Mesenchymal stem cell (in vitro differentiated cells and primary cell): ENCODE results near the gene CCDC141.

ENCODE experiments used
- DNase-seq: peaks from one replicate; pipeline ENCODE4 v3.0.0-alpha.2; 2013
- H2AFZ ChIP-seq: one replicate; pipeline ENCODE4 v1.6.1; 2013; ENCODE audit warnings: low read depth, mild to moderate bottlenecking, control low read depth, inconsistent platforms, low read length, moderate library complexity
- H2AK5ac ChIP-seq: 2 replicates; pipeline ENCODE4 v1.6.1; 2013; ENCODE audit warnings: low read length, moderate library complexity, mild to moderate bottlenecking, inconsistent platforms; ENCODE audit not compliant: severe bottlenecking
- H2BK120ac ChIP-seq: one replicate; pipeline ENCODE4 v1.6.1; 2013; ENCODE audit warnings: low read depth, mild to moderate bottlenecking, inconsistent platforms, low read length, moderate library complexity
- H2BK12ac ChIP-seq, 2 experiments: one replicate each; pipeline ENCODE4 v1.6.1; 2013; ENCODE audit warnings: inconsistent platforms in 2 of 2, low read length in 2 of 2, mild to moderate bottlenecking in 2 of 2, moderate library complexity in 2 of 2, control low read depth in 1 of 2
- H2BK15ac ChIP-seq: one replicate; pipeline ENCODE4 v1.6.1; 2013; ENCODE audit warnings: mild to moderate bottlenecking, low read depth, inconsistent platforms; ENCODE audit not compliant: poor library complexity, severe bottlenecking
- H2BK5ac ChIP-seq: 2 replicates; pipeline ENCODE4 v1.6.1; 2013; ENCODE audit warnings: low read depth, mild to moderate bottlenecking, low read length, control low read depth, inconsistent platforms; ENCODE audit not compliant: poor library complexity, severe bottlenecking
- H3K14ac ChIP-seq, 2 experiments: one replicate each; pipeline ENCODE4 v1.6.1; 2013; ENCODE audit warnings: inconsistent platforms in 2 of 2, low read length in 2 of 2, control low read depth in 1 of 2, mild to moderate bottlenecking in 1 of 2, moderate library complexity in 1 of 2
- H3K18ac ChIP-seq, 2 experiments: one replicate each; pipeline ENCODE4 v1.6.1; 2013; ENCODE audit warnings: inconsistent platforms in 2 of 2, low read length in 2 of 2, control low read depth in 1 of 2, low read depth in 1 of 2, mild to moderate bottlenecking in 1 of 2
- H3K23ac ChIP-seq, 2 experiments: one replicate each; pipeline ENCODE4 v1.6.1; 2013; ENCODE audit warnings: inconsistent platforms in 2 of 2, low read length in 2 of 2, mild to moderate bottlenecking in 2 of 2, moderate library complexity in 2 of 2, control low read depth in 1 of 2
- H3K27ac ChIP-seq: 2 replicates; pipeline ENCODE4 v1.5.1; 2013; ENCODE audit warnings: mild to moderate bottlenecking, moderate library complexity, low read length, control low read depth, inconsistent platforms; ENCODE audit not compliant: poor library complexity, severe bottlenecking
- H3K27me3 ChIP-seq, 2 experiments: 2 replicates each; pipeline versions ENCODE4 v1.6.1 to v1.7.0; 2013; ENCODE audit warnings: low read length in 2 of 2, mild to moderate bottlenecking in 2 of 2, moderate library complexity in 2 of 2, control low read depth in 1 of 2, inconsistent platforms in 1 of 2; ENCODE audit not compliant: control insufficient read depth in 1 of 2, insufficient read depth in 1 of 2
- H3K36me3 ChIP-seq, 2 experiments: 2 replicates each; pipeline versions ENCODE4 v1.6.1 to v1.7.0; 2013; ENCODE audit warnings: low read length in 2 of 2, control low read depth in 1 of 2, inconsistent platforms in 1 of 2, low read depth in 1 of 2, mild to moderate bottlenecking in 1 of 2; ENCODE audit not compliant: insufficient read depth in 2 of 2, control insufficient read depth in 1 of 2
- H3K4ac ChIP-seq, 2 experiments: one replicate each; pipeline ENCODE4 v1.6.1; 2013; ENCODE audit warnings: inconsistent platforms in 2 of 2, low read length in 2 of 2, mild to moderate bottlenecking in 2 of 2, moderate library complexity in 2 of 2, control low read depth in 1 of 2, low read depth in 1 of 2
- H3K4me1 ChIP-seq: 2 replicates; pipeline ENCODE4 v1.6.1; 2013; ENCODE audit warnings: low read depth, low read length, control low read depth; ENCODE audit not compliant: control insufficient read depth, insufficient read depth
- H3K4me2 ChIP-seq: 2 replicates; pipeline ENCODE4 v1.6.1; 2013; ENCODE audit warnings: low read length, mild to moderate bottlenecking, inconsistent platforms; ENCODE audit not compliant: poor library complexity, severe bottlenecking
- H3K4me3 ChIP-seq, 2 experiments: 2 replicates each; pipeline versions ENCODE4 v1.5.1 to v1.7.0; 2013; ENCODE audit warnings: low read length in 2 of 2, mild to moderate bottlenecking in 2 of 2, control low read depth in 1 of 2, low read depth in 1 of 2; ENCODE audit not compliant: insufficient read depth in 1 of 2
- H3K79me1 ChIP-seq: replicated peaks from 2 replicates; pipeline ENCODE4 v1.6.1; 2013; ENCODE audit warnings: mild to moderate bottlenecking, control low read depth, low read length, inconsistent platforms; ENCODE audit not compliant: poor library complexity, severe bottlenecking
- H3K9ac ChIP-seq: 2 replicates; pipeline ENCODE4 v1.7.0; 2013; ENCODE audit warnings: mild to moderate bottlenecking, low read length, moderate library complexity
- H3K9me3 ChIP-seq: 2 replicates; pipeline ENCODE4 v1.7.0; 2013; ENCODE audit warnings: mild to moderate bottlenecking, low read length; ENCODE audit not compliant: control insufficient read depth
- H4K8ac ChIP-seq: one replicate; pipeline ENCODE4 v1.6.1; 2013; ENCODE audit warnings: inconsistent platforms, mild to moderate bottlenecking, low read length, moderate library complexity
- H4K91ac ChIP-seq: one replicate; pipeline ENCODE4 v1.6.1; 2013; ENCODE audit warnings: mild to moderate bottlenecking, low read length, inconsistent platforms
- WGBS: methylation state at CpG from one replicate; pipeline ENCODE4 v1.1.7; 2013; ENCODE audit warnings: mixed read lengths; 5-methylcytosine and 5-hydroxymethylcytosine counted together

CCDC141 gene

DNA sequence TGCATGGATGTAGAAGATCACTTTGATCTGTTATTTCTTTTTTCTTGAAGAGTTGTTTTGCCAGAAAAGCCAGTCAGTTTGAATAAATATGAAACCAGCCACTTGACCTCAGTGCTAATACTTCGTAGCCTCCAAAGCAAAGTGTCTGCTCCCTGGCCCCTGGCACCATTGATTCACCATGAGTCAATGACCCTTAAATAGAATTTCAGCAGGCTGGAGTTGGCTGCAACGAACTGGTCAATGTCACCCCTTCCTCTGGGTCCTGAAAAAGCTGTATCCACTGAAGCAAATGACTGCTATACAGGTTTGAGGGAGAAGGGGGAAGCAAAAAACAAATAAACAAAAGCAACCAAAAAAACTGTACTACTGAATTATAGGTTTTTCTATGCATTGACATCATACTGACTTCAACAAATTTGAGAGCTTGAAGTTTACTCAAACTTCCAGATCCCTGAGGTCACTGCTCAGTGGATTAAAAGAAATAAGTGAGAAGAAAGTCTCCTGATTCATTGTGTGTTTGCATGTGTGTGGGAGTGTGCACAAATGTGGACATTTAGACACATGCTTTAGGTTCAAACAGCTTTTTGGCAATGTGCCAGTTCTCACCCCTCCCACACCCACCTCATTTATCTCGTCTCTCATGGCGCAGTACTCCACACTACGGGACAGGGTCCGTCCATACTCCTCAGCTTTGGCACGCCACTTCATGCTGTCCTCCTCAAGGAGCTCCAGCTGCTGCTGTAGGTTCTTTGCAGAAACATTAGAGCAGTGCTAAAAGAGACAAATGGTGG, 184.6 kb downstream of the CCDC141 start:
- peak overlapping the region in 1 of 2 experiments; percentile 32 for H3K4me3 ChIP-seq
- no peak overlapping the region for H3K4ac ChIP-seq
- no peak overlapping the region for H3K23ac ChIP-seq
- H2BK12ac ChIP-seq: no peak overlapping the region
- no peak overlapping the region for H2AK5ac ChIP-seq
- no peaks in the 10 kb centered on the region for H3K79me1 ChIP-seq
- H3K18ac ChIP-seq: no peak overlapping the region
- peak overlapping the region; percentile 30 for H3K9ac ChIP-seq
- H4K8ac ChIP-seq: no peak overlapping the region
- H2BK120ac ChIP-seq: no peak overlapping the region
- no peak overlapping the region for H3K14ac ChIP-seq
- no peak overlapping the region for H3K4me2 ChIP-seq
- no peaks in the 10 kb centered on the region for H3K9me3 ChIP-seq
- H4K91ac ChIP-seq: no peak overlapping the region
- H2AFZ ChIP-seq: no peak overlapping the region
- H3K27me3 ChIP-seq: no peaks in the 10 kb centered on the region
- no peak overlapping the region for H3K27ac ChIP-seq
- H2BK5ac ChIP-seq: no peak overlapping the region
- peak; percentile 17 for DNase-seq
- no peak overlapping the region for H2BK15ac ChIP-seq
- no peaks in the 10 kb centered on the region for H3K4me1 ChIP-seq
- 61% methylated on average over 6 of the region's 7 CpGs for WGBS
- no peaks in the 10 kb centered on the region for H3K36me3 ChIP-seq

- peak; percentile 43 for DNase-seq
- H3K4me2 ChIP-seq: peak overlapping the region; percentile 26
- no peaks in the 10 kb centered on the region for H3K9me3 ChIP-seq
- H3K4ac ChIP-seq: no peak overlapping the region
- peak overlapping the region; percentile 51 for H3K9ac ChIP-seq
- no peaks in the 10 kb centered on the region for H3K79me1 ChIP-seq
- no peak overlapping the region for H4K8ac ChIP-seq
- no peak overlapping the region for H3K14ac ChIP-seq
- H4K91ac ChIP-seq: no peak overlapping the region
- no peaks in the 10 kb centered on the region for H3K27me3 ChIP-seq
- no peak overlapping the region for H2BK120ac ChIP-seq
- H2AFZ ChIP-seq: no peak overlapping the region
- H3K4me1 ChIP-seq: no peaks in the 10 kb centered on the region
- peak overlapping the region in 1 of 2 experiments; percentile 53 for H3K4me3 ChIP-seq
- 53% methylated on average over 17 of the region's 17 CpGs for WGBS
- H3K27ac ChIP-seq: no peak overlapping the region
- no peak overlapping the region for H3K23ac ChIP-seq
- H3K36me3 ChIP-seq: no peaks in the 10 kb centered on the region
- no peak overlapping the region for H3K18ac ChIP-seq
- H2BK5ac ChIP-seq: no peak overlapping the region
- H2BK12ac ChIP-seq: no peak overlapping the region
- no peak overlapping the region for H2BK15ac ChIP-seq
- no peak overlapping the region for H2AK5ac ChIP-seq
Measured at GRCh38 chr2:178863856-178864620, 185.9 kb downstream of the CCDC141 start.

- 96% methylated on average over 3 of the region's 5 CpGs for WGBS
- H3K4me1 ChIP-seq: no peaks in the 10 kb centered on the region
Measured at GRCh38 chr2:178863130-178863855, 186.6 kb downstream of the CCDC141 start.

DNA sequence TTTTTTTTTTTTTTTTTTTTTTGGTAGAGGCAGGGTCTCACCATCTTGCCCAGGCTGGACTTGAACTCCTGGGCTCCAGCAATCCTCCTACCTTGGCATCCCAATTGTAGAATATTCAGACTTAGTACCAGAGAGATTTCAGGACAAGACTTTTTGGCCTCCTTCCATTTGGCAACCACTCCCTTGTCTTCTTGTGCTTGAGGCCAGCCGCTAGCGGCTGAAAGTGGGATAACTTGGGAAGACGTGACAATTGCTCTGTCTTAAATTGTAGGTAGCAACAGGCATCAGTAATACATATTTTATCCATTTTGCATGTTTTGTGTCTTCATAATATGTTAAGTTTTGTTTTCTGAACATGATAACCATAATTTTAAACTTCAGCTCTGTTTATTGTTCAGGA, 189.4 kb downstream of the CCDC141 start:
- no peak overlapping the region for H3K18ac ChIP-seq
- no peak overlapping the region for H3K4me2 ChIP-seq
- H3K4me3 ChIP-seq: no peak overlapping the region
- H2BK12ac ChIP-seq: no peak overlapping the region
- no peak overlapping the region for H3K4ac ChIP-seq
- no peak overlapping the region for H2BK120ac ChIP-seq
- H4K91ac ChIP-seq: no peak overlapping the region
- no peak overlapping the region for H3K9ac ChIP-seq
- H3K9me3 ChIP-seq: no peaks in the 10 kb centered on the region
- H3K23ac ChIP-seq: no peak overlapping the region
- DNase-seq: no peak
- H4K8ac ChIP-seq: no peak overlapping the region
- H3K27me3 ChIP-seq: no peaks in the 10 kb centered on the region
- H2AFZ ChIP-seq: no peak overlapping the region
- H2BK15ac ChIP-seq: no peak overlapping the region
- H3K4me1 ChIP-seq: no peaks in the 10 kb centered on the region
- H2AK5ac ChIP-seq: no peak overlapping the region
- H3K36me3 ChIP-seq: no peaks in the 10 kb centered on the region
- H3K14ac ChIP-seq: no peak overlapping the region
- no peaks in the 10 kb centered on the region for H3K79me1 ChIP-seq
- no peak overlapping the region for H3K27ac ChIP-seq
- WGBS: no CpG with 5 or more reads among the region's 3 CpGs
- no peak overlapping the region for H2BK5ac ChIP-seq

More at GRCh38 chr2:178863130-178863855, 186.6 kb downstream of the CCDC141 start:
- Histone ChIP-seq H3K9me3 (no peaks in the 10 kb centered on the region), H3K4ac (no peak overlapping the region), H3K4me2 (peak overlapping the region; percentile 26), H2BK15ac (no peak overlapping the region), H3K27me3 (no peaks in the 10 kb centered on the region), H3K23ac (no peak overlapping the region), H4K91ac (no peak overlapping the region), H2BK12ac (no peak overlapping the region), H3K79me1 (no peaks in the 10 kb centered on the region), H3K4me3 (peak overlapping the region in 1 of 2 experiments; percentile 53), H2AFZ (no peak overlapping the region), H3K14ac (no peak overlapping the region), H2AK5ac (no peak overlapping the region), H2BK120ac (no peak overlapping the region), H4K8ac (no peak overlapping the region), H3K18ac (no peak overlapping the region), H2BK5ac (no peak overlapping the region), H3K9ac (peak overlapping the region; percentile 51), H3K36me3 (no peaks in the 10 kb centered on the region), H3K27ac (no peak overlapping the region)
- DNase-seq: no peak
